ENCODE data around the gene ANKRD1.

Gene ANKRD1

DNA sequence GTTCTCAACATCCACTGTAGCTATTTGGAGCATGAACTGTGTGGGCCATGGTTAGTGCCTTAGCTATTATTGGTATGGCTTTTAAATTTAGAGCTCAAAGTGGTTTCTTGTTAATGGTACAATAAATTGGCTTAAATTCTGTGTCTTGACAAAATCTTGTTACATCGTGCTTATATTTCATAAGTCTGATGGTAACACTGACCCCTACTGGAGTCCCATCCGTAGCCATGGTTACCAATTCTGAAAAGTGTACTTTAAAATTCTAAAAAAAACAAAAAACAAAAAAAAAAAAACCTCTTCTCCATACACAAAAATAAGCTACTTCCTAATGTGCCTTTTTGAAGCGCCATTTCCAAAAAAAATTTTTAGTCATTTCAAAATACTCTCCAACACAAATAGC lies 55.5 kb downstream of the ANKRD1 start:
- H3K4me3 ChIP-seq (ENCODE audit: low read depth, low read length), result no peak overlapping the region

- H3K4me3 ChIP-seq (ENCODE audit: low read depth, low read length), result no peak overlapping the region
These were observed 57.9 kb downstream of the ANKRD1 start for GRCh38 chr10:90862908-90863514.

Data from iPS-11a (cell line).